EH (cell line): ENCODE results near the gene MYH10.
A peak's percentile ranks its signal among the peaks of the same experiment; 100 is the strongest.

Experiments
- DNase-seq: peaks from one replicate; pipeline ENCODE4 v3.0.0-alpha.2; 2015; ENCODE audit warnings: low read depth

MYH10 gene

GRCh38 chr17:8649157-8650118, 18.9 kb upstream of the MYH10 start:
- DNase-seq = peak; percentile 99

- DNase-seq = no peak
These were observed 17.4 kb upstream of the MYH10 start for GRCh38 chr17:8647956-8648355.

GRCh38 chr17:8647202-8647601, 16.7 kb upstream of the MYH10 start:
- no peak for DNase-seq

GRCh38 chr17:8644507-8644902, 14.0 kb upstream of the MYH10 start:
- DNase-seq = no peak

- DNase-seq = no peak
These were observed 13.5 kb upstream of the MYH10 start for GRCh38 chr17:8643855-8644506.

GRCh38 chr17:8639709-8640108, 9.2 kb upstream of the MYH10 start:
- no peak for DNase-seq

- no peak for DNase-seq
These were observed 1.5 kb upstream of the MYH10 start for GRCh38 chr17:8632061-8632460.

- DNase-seq = no peak
These were observed 991 bp upstream of the MYH10 start for GRCh38 chr17:8631554-8631877.

DNA sequence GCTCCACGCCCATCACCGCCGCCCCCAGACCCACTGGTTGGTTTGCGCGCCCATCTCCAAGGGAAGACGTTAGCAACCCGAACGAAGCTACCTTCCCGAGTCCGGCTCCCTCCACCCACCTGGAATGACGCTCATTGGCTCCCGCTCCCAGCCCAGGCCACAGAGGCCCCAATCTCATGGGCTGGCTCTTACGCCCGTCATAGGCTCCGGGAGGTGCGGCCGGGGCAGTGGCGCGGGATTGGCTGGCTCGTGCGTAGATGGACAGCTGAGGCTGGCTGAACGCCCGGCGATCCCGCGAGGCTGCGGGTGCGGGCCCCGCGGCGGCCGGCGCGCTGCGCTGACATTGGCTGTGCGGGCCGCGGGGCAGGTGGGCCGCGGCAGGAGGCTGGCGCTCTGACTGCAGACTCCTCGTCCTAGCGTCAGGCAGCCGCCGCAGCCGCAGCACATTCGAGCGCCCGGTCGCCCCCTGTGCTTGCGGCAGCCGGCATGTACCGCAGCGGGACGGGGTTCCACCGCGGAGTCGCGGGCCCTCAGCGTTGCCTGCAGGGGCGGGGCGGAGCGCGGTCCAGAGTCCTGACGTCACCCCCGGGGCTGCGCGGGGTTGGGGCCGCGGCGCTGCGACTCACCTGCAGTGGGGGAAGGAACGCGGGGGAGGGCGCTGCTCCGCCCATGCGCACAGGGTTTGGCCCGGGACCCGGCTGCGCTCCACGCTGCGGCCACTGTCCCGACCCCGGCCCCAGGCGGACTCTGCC, 453 bp upstream of the MYH10 start:
- peak; percentile 99 for DNase-seq

GRCh38 chr17:8629371-8630226, 926 bp downstream of the MYH10 start:
- peak; percentile 40 for DNase-seq

DNA sequence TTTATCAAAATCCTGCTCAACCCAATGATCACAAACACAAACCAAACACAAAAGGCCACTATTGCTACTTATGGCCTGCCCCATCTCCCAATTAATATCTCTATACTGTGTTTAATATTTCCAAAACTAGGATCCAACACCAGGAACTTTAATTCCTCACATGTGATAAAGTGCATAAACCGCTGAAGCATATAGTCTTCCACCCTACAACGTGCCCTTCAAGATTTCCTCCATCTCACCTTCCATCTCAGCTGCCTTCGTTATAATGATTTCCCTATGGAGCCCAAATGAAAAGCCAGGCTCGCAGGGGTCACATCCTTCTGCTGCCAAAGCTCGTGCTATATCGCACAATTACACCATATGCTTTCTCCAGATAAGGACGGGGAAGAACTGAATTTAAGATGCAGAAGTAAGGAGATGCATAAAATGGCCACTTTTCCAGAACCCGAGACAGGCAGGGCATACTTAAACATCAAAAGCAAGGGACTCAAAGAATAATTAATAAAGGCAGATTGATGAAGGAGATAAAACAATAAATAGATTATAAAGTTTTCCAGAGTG, 1.8 kb downstream of the MYH10 start:
- no peak for DNase-seq

GRCh38 chr17:8628172-8628571, 2.4 kb downstream of the MYH10 start:
- no peak for DNase-seq

DNA sequence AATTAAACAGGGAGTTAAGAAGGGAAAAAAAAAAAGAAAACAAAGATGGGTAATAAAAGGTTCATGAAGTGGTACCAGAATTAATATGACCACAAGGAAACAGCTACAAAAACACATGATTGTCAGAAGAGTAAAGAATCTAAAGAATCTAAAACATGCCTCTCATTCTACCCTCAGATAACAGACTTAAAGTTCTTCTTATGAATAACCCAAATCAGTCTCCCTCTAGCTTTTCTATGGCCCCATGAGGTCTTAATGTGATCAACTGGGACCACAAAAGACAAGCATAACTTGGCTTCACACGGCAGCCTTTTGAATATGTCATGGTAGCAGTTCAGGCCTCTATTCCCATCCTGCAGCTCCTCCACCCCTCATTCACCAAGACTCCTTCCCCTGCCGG, 6.9 kb downstream of the MYH10 start:
- peak; percentile 72 for DNase-seq

GRCh38 chr17:8622191-8622590, 8.3 kb downstream of the MYH10 start:
- no peak for DNase-seq

DNA sequence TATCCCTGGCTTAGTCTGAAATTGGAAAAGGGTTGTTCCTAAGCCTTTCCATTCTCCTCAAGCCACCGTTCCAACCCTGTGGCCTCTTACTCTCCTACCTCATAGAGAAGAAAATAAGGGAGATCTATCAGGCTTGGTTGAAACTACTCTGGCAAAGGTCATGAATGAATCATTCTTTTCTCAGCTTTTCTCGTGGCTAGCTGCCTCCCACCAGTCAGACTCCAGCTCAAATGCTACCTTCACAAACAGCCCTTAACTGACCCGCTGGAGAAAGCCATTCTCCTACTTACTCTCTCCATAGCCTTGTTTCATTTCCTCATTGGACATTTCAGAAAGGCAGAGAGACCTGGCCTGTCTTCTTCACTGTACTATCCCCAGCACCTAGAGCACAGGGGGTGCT, 8.9 kb downstream of the MYH10 start:
- DNase-seq = peak; percentile 41

DNA sequence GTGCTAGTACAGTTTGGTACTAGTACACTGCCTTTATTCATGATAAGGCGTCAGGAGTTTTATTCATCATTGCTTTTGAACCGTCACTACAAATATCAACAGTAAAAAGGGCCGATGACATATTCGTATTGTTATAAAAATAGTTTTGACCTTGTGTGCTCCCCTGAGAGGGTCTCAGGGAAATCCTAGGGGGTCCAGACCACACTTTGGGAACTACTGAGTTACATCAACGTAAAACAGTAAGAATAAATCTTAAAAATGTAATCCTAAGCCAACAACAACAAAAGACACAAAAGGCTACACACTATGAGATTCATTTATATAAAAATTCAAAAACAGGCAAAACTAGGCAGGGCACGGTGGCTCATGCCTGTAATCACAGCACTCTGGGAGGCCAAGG, 11.2 kb downstream of the MYH10 start:
- DNase-seq = no peak

GRCh38 chr17:8618825-8619224, 11.7 kb downstream of the MYH10 start:
- DNase-seq = peak; percentile 39

DNA sequence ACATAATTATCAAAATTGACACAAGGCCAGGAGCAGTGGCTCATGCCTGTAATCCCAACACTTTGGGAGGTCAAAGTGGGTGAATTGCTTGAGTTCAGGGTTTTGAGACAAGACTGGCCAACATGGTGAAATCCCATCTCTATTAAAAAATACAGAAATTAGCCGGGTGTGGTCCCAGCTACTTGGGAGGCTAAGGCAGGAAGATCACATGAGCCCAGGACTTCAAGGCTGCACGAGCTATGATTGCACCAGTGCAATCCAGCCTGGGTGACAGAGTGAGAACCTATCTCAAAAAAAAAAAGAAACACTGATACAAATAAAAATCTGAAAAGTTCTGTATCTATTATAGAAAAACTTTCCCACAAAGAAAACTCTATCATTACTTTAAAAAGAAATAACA, 15.5 kb downstream of the MYH10 start:
- DNase-seq = no peak

- DNase-seq = peak; percentile 86
These were observed 18.8 kb downstream of the MYH10 start for GRCh38 chr17:8611619-8612298.

DNA sequence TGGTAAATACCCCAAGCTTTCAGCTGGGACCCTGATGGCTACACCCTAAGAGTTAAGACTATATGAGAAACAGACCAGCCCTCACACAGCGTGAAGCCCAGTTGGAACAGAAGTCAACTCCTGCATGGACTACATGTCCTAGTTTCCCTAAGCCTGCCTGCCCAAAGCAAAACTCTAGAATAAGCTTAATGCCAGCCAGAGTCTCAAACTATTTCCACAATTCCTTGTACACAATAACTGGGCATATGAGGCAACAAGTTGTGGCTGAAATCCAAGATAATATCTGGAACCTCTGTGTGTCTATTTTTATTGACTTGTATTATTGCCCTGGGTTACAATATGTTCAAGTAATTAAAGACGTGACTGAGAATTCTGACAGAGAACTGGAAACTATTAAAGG, 19.4 kb downstream of the MYH10 start:
- peak; percentile 70 for DNase-seq

GRCh38 chr17:8610558-8610957, 20.0 kb downstream of the MYH10 start:
- DNase-seq = no peak
